GM12878 (cell line): ENCODE results near the gene TRPM1. TPM values are rescaled to one million over a fixed set of nuclear protein-coding genes. Genes with fewer than 3 reads are reported as not detected.

Source experiments
- ATAC-seq: fragments of 200-7000 bp; cut with Tn5 transposase; 3 replicates; pipeline ENCODE4 v1.9.1; 2020; ENCODE audit warnings: mild to moderate bottlenecking, moderate library complexity
- BruUV-seq: library from RNA; stranded (reverse); fragments of 400-500 nt; replicated peaks from 2 replicates; lab custom pipeline; 2021; lab: Mats Ljungman, UMichigan
- CTCF ChIA-PET: fragments of 300-600 bp; sonication (Branson Sonifier 250); formaldehyde crosslinking; extraction: SDS; loops from one replicate; lab custom pipeline; 2021; ENCODE audit warnings: inconsistent platforms; lab: Yijun Ruan, JAX
- POLR2A ChIA-PET: fragments of 350-600 bp; formaldehyde crosslinking; extraction: SDS; loops from one replicate; lab custom pipeline; 2021; ENCODE audit warnings: inconsistent platforms; lab: Charles Lee
- RAD21 ChIA-PET: fragments of 300-600 bp; sonication (Branson Sonifier 250); formaldehyde crosslinking; loops from one replicate; lab custom pipeline; 2023; ENCODE audit warnings: antibody characterized with exemption; ENCODE audit not compliant: unreplicated experiment; lab: Charles Lee
- SMC1A ChIA-PET: fragments of 300-600 bp; sonication (Branson Sonifier 250); formaldehyde crosslinking; loops from one replicate; lab custom pipeline; 2023; ENCODE audit not compliant: unreplicated experiment, uncharacterized antibody; lab: Charles Lee
- DNase-seq: peaks from one replicate; pipeline ENCODE4 v3.0.0-alpha.2; 2011; ENCODE audit warnings: low read depth, low spot score
- FAIRE-seq: peaks from 3 replicates; lab custom pipeline; 2011; peaks lifted over from hg19 to GRCh38; lab: Jason Lieb, UNC
- H2AFZ ChIP-seq: 2 replicates; pipeline ENCODE4 v1.6.0; 2011; ENCODE audit warnings: low read depth, low read length, control low read depth; ENCODE audit not compliant: control insufficient read depth
- H3K27ac ChIP-seq: 2 replicates; pipeline ENCODE4 v1.5.1; 2011; ENCODE audit warnings: control low read depth; ENCODE audit not compliant: control insufficient read depth, insufficient read depth
- H3K27me3 ChIP-seq, 2 experiments: replicated peaks in 1 of 2; 2 replicates each; pipeline versions ENCODE4 v1.6.0 to v1.6.1; 2011; ENCODE audit warnings: low read length in 1 of 2; ENCODE audit not compliant: control insufficient read depth in 2 of 2, insufficient read depth in 2 of 2
- H3K36me3 ChIP-seq, 2 experiments: 2 replicates each; pipeline ENCODE4 v1.5.1; 2011; ENCODE audit warnings: low read length in 1 of 2; ENCODE audit not compliant: control insufficient read depth in 2 of 2, insufficient read depth in 2 of 2
- H3K4me1 ChIP-seq: 2 replicates; pipeline ENCODE4 v1.6.1; 2011; ENCODE audit warnings: mild to moderate bottlenecking, low read length, moderate library complexity, mixed read lengths; ENCODE audit not compliant: control insufficient read depth, insufficient read depth
- H3K4me2 ChIP-seq: 2 replicates; pipeline ENCODE4 v1.6.0; 2011; ENCODE audit warnings: control low read depth; ENCODE audit not compliant: control insufficient read depth, insufficient read depth
- H3K4me3 ChIP-seq: fragments of 200-600 bp; sonication (generic); 2 replicates; pipeline ENCODE4 v1.5.1; 2016
- H3K79me2 ChIP-seq: 2 replicates; pipeline ENCODE4 v1.6.0; 2011; ENCODE audit warnings: low read length; ENCODE audit not compliant: control insufficient read depth, insufficient read depth
- H3K9ac ChIP-seq: 2 replicates; pipeline ENCODE4 v1.8.0; 2011; ENCODE audit warnings: low read length, control low read depth, mixed read lengths; ENCODE audit not compliant: control insufficient read depth, insufficient read depth
- H3K9me3 ChIP-seq: replicated peaks from 3 replicates; pipeline ENCODE4 v1.5.1; 2011; ENCODE audit warnings: mild to moderate bottlenecking, low read length; ENCODE audit not compliant: control insufficient read depth, insufficient read depth
- H4K20me1 ChIP-seq: 2 replicates; pipeline ENCODE4 v1.6.0; 2011; ENCODE audit not compliant: control insufficient read depth, insufficient read depth
- ATF7 ChIP-seq: fragments of 450-650 bp; IDR thresholded peaks from 2 replicates; pipeline ENCODE4 v1.6.1; 2016; ENCODE audit warnings: low read depth, mild to moderate bottlenecking
- CTCF ChIP-seq, 3 experiments: IDR thresholded peaks in 2 of 3; conservative IDR thresholded peaks in 1 of 3; 2 replicates each; pipeline ENCODE4 v1.5.1; 2011; ENCODE audit warnings: low read depth in 3 of 3, low read length in 3 of 3, mild to moderate bottlenecking in 3 of 3, control low read depth in 2 of 3, moderate library complexity in 2 of 3, inconsistent platforms in 1 of 3, mixed read lengths in 1 of 3; ENCODE audit not compliant: control insufficient read depth in 2 of 3, insufficient read depth in 1 of 3; ENCODE audit errors: extremely low read depth in 1 of 3
- E2F8 ChIP-seq: fragments of 450-650 bp; IDR thresholded peaks from 2 replicates; pipeline ENCODE4 v1.6.1; 2018; ENCODE audit warnings: mild to moderate bottlenecking, low read depth, moderate library complexity; ENCODE audit not compliant: partially characterized antibody
- KAT2A ChIP-seq: conservative IDR thresholded peaks from 2 replicates; pipeline ENCODE4 v1.6.1; 2011; ENCODE audit warnings: low read depth, low read length; ENCODE audit not compliant: control insufficient read depth
- MYB ChIP-seq: fragments of 150-350 bp; IDR thresholded peaks from 2 replicates; pipeline ENCODE4 v1.6.1; 2014; ENCODE audit warnings: mild to moderate bottlenecking, low read depth, low read length, borderline replicate concordance
- RBBP5 ChIP-seq: fragments of 200-600 bp; sonication (generic); conservative IDR thresholded peaks from 2 replicates; pipeline ENCODE4 v1.6.1; 2016
- SMAD5 ChIP-seq: IDR thresholded peaks from 2 replicates; pipeline ENCODE4 v1.6.1; 2016; ENCODE audit warnings: antibody characterized with exemption, low read depth
- SMC3 ChIP-seq: IDR thresholded peaks from 2 replicates; pipeline ENCODE4 v1.6.1; 2011; ENCODE audit warnings: low read length, improper control_type of control experiment, borderline replicate concordance
- SP1 ChIP-seq: IDR thresholded peaks from one replicate; pipeline ENCODE4 v1.6.1; 2011; ENCODE audit warnings: low read depth, low read length
- STAT1 ChIP-seq: fragments of 450-650 bp; conservative IDR thresholded peaks from 2 replicates; pipeline ENCODE4 v1.6.1; 2014; ENCODE audit warnings: antibody characterized with exemption, mild to moderate bottlenecking
- ZNF622 ChIP-seq: fragments of 450-650 bp; IDR thresholded peaks from 2 replicates; pipeline ENCODE4 v1.6.1; 2017; ENCODE audit warnings: mild to moderate bottlenecking, inconsistent platforms
- WGBS: methylation state at CpG from one replicate; pipeline ENCODE4 v1.1.6; 2016; ENCODE audit warnings: low lambda C conversion rate; ENCODE audit not compliant: insufficient replicate concordance, insufficient coverage; ENCODE audit errors: missing lambda C conversion rate; 5-methylcytosine and 5-hydroxymethylcytosine counted together
- in situ Hi-C: fragments of 300-500 bp; cut with MboI; formaldehyde crosslinking; loops from 9 replicates; pipeline ENCODE4 v1.14.3; 2018; ENCODE audit warnings: mixed read lengths
- intact Hi-C: fragments of 100-400 bp; cut with micrococcal nuclease; formaldehyde crosslinking; loops from one replicate; pipeline ENCODE4 v1.14.2; 2022; ENCODE audit not compliant: unreplicated experiment
- polyA plus RNA-seq, 11 experiments: library from polyadenylated mRNA; depleted of rRNA in 4 of 11; unstranded in 6 of 11; stranded (reverse) in 5 of 11; fragments of >200 nt; fragmentation: Nextera tagmentation in 4 of 11; fragmentation: Illumina TruSeq in 1 of 11; extraction: Ambion mirVana in 4 of 11; extraction: Trizol in 1 of 11; gene quantifications; 1 replicate in 1 of 11; 2 replicates in 10 of 11; pipeline versions ENCODE4 v1.2.1 to v1.2.3, GENCODE V29; 2011 to 2016; ENCODE audit warnings: inconsistent platforms in 2 of 11, missing spikeins in 2 of 11, low read depth in 1 of 11
- total RNA-seq, 4 experiments: library from RNA; depleted of rRNA in 3 of 4; stranded (reverse); fragments of >200 nt in 3 of 4; fragmentation: Illumina TruSeq in 1 of 4; extraction: Trizol in 1 of 4; gene quantifications; 2 replicates each; pipeline versions ENCODE4 v1.2.1 to v1.2.3, GENCODE V29; 2013 to 2021
- TF ChIP-seq, protein P1 (sequence below): IDR thresholded peaks from 2 replicates; pipeline ENCODE4 v1.6.1; 2012; ENCODE audit warnings: low read depth, low read length, improper control_type of control experiment
- TF ChIP-seq, protein P2 (sequence below): fragments of 450-650 bp; IDR thresholded peaks from 2 replicates; pipeline ENCODE4 v1.6.1; 2017; ENCODE audit warnings: mild to moderate bottlenecking, moderate library complexity
- TF ChIP-seq, protein P3 (sequence below): fragments of 450-650 bp; IDR thresholded peaks from 2 replicates; pipeline ENCODE4 v1.6.1; 2017; ENCODE audit warnings: low read depth, mild to moderate bottlenecking, moderate library complexity

The TRPM1 gene
- total and polyA plus RNA-seq, 10 of the 15 experiments (the other 5 are each of a cell fraction or from before 2014, with no cell fraction given) = 0.01 to 0.10 (median 0.05) TPM; not detected in 4

DNA sequence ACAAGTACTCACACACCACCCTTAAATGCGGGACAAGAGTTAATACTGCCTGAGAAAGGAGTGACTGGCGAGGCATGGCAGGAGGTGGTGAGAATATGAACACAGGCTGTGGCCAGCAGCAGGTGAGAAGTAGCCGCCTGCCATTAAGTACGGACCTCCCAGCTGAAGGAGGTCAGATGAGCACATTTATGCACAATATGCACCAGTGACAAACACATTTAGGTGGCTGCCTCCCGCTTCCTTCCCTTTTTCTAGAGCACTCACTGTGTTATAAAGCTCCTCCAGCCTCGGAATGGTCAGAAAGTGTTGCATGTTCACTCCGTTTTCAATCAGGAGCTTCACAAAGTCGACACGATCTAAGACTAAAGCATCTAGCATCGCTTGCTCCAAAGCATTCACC lies 52.4 kb downstream of the TRPM1 start:
- Histone ChIP-seq H3K4me1 (peaks cover 5% of the 10 kb centered on the region; the same call in 1 of the 2 replicates), H3K4me2 (no peak overlapping the region), H3K27ac (no peak overlapping the region), H3K9ac (no peak overlapping the region), H3K79me2 (no peaks in the 10 kb centered on the region), H3K27me3 (no peaks in the 10 kb centered on the region), H2AFZ (no peak overlapping the region; the same call in 1 of the 2 replicates), H4K20me1 (no peaks in the 10 kb centered on the region), H3K36me3 (no peaks in the 10 kb centered on the region), H3K4me3 (no peak overlapping the region), H3K9me3 (no peaks in the 10 kb centered on the region)
- ChIA-PET CTCF (no interaction called here), RAD21 (interaction anchor here (1.0 kb wide), 1 partner anchor 80 kb away, joined by 3 read pairs; no protein-coding TSS in a partner anchor), SMC1A (interaction anchor here (0.9 kb wide), 1 partner anchor 44 kb away, joined by 4 read pairs; no protein-coding TSS in a partner anchor), POLR2A (interaction anchor here (0.6 to 1.1 kb wide), 3 partner anchors 18 to 484 kb away, joined by 3 to 5 read pairs (median 3); no protein-coding TSS in a partner anchor)
- FAIRE-seq (no peak), ATAC-seq (no peak), DNase-seq (no peak)
- intact Hi-C loops = no loop called here
- in situ Hi-C loops = no loop called here
- no TSS peak for BruUV-seq
- WGBS = 60% methylated on average over 10 of the region's 10 CpGs
- no peak for TF ChIP-seq ZNF622
- TF ChIP-seq STAT1 = no peak
- TF ChIP-seq, protein P1, sequence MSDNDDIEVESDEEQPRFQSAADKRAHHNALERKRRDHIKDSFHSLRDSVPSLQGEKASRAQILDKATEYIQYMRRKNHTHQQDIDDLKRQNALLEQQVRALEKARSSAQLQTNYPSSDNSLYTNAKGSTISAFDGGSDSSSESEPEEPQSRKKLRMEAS = no peak
- no peak for TF ChIP-seq SP1
- TF ChIP-seq, protein P2, sequence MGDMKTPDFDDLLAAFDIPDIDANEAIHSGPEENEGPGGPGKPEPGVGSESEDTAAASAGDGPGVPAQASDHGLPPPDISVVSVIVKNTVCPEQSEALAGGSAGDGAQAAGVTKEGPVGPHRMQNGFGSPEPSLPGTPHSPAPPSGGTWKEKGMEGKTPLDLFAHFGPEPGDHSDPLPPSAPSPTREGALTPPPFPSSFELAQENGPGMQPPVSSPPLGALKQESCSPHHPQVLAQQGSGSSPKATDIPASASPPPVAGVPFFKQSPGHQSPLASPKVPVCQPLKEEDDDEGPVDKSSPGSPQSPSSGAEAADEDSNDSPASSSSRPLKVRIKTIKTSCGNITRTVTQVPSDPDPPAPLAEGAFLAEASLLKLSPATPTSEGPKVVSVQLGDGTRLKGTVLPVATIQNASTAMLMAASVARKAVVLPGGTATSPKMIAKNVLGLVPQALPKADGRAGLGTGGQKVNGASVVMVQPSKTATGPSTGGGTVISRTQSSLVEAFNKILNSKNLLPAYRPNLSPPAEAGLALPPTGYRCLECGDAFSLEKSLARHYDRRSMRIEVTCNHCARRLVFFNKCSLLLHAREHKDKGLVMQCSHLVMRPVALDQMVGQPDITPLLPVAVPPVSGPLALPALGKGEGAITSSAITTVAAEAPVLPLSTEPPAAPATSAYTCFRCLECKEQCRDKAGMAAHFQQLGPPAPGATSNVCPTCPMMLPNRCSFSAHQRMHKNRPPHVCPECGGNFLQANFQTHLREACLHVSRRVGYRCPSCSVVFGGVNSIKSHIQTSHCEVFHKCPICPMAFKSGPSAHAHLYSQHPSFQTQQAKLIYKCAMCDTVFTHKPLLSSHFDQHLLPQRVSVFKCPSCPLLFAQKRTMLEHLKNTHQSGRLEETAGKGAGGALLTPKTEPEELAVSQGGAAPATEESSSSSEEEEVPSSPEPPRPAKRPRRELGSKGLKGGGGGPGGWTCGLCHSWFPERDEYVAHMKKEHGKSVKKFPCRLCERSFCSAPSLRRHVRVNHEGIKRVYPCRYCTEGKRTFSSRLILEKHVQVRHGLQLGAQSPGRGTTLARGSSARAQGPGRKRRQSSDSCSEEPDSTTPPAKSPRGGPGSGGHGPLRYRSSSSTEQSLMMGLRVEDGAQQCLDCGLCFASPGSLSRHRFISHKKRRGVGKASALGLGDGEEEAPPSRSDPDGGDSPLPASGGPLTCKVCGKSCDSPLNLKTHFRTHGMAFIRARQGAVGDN = no peak
- no peak for TF ChIP-seq SMC3
- no peak for TF ChIP-seq CTCF (IDR thresholded peaks at IDR 0.05 in 2 of 3, conservative IDR thresholded peaks at IDR 0.05 in 1 of 3; ENCODE audit: control insufficient read depth in 2 of 3, extremely low read depth in 1 of 3, insufficient read depth in 1 of 3, low read depth in 3 of 3, low read length in 3 of 3)
- no peak for TF ChIP-seq MYB
- no peak for TF ChIP-seq SMAD5
- TF ChIP-seq KAT2A = no peak
- TF ChIP-seq RBBP5 = no peak
- TF ChIP-seq ATF7 = no peak
- no peak for TF ChIP-seq E2F8
- TF ChIP-seq, protein P3, sequence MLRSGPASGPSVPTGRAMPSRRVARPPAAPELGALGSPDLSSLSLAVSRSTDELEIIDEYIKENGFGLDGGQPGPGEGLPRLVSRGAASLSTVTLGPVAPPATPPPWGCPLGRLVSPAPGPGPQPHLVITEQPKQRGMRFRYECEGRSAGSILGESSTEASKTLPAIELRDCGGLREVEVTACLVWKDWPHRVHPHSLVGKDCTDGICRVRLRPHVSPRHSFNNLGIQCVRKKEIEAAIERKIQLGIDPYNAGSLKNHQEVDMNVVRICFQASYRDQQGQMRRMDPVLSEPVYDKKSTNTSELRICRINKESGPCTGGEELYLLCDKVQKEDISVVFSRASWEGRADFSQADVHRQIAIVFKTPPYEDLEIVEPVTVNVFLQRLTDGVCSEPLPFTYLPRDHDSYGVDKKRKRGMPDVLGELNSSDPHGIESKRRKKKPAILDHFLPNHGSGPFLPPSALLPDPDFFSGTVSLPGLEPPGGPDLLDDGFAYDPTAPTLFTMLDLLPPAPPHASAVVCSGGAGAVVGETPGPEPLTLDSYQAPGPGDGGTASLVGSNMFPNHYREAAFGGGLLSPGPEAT = no peak
